OCI-LY1 (cell line): ENCODE results near the gene SUGCT.

Experiments used
- CTCF ChIP-seq: fragments of 200-600 bp; sonication (generic), shearing (Covaris generic); IDR thresholded peaks from 2 replicates; pipeline ENCODE4 v1.5.1; 2017; ENCODE audit warnings: mild to moderate bottlenecking, antibody characterized with exemption, low read length, moderate library complexity, mixed read lengths
- EZH2 ChIP-seq: fragments of 200-600 bp; sonication (generic), shearing (Covaris generic); IDR thresholded peaks from 2 replicates; pipeline ENCODE4 v1.8.0; 2017; ENCODE audit warnings: borderline replicate concordance, mixed run types, mild to moderate bottlenecking, antibody characterized with exemption, low read length, moderate library complexity, mixed read lengths

- TF ChIP-seq CTCF (no peak), EZH2 (no peak)
Observed at GRCh38 chr7:40644454-40645188, 509.8 kb downstream of the SUGCT start.
